Endodermal cell (in vitro differentiated cells): ENCODE data around the gene PLEKHA5. TPM values are rescaled to one million over a fixed set of nuclear protein-coding genes. Genes with fewer than 3 reads are reported as not detected.

Source experiments
- DNase-seq: peaks from one replicate; pipeline ENCODE4 v3.0.0-alpha.2; 2017
- H3K27ac ChIP-seq: 2 replicates; pipeline ENCODE4 v1.5.1; 2013; ENCODE audit warnings: mild to moderate bottlenecking, low read depth, low read length, moderate library complexity
- H3K27me3 ChIP-seq: 2 replicates; pipeline ENCODE4 v1.6.1; 2013; ENCODE audit warnings: mild to moderate bottlenecking, low read length, moderate library complexity; ENCODE audit not compliant: insufficient read depth, control insufficient read depth, poor library complexity, severe bottlenecking
- H3K36me3 ChIP-seq: 2 replicates; pipeline ENCODE4 v1.7.0; 2013; ENCODE audit warnings: mild to moderate bottlenecking, low read length, moderate library complexity; ENCODE audit not compliant: control insufficient read depth, insufficient read depth
- H3K4me1 ChIP-seq: one replicate; pipeline ENCODE4 v1.7.0; 2013; ENCODE audit warnings: low read length; ENCODE audit not compliant: control insufficient read depth, insufficient read depth
- H3K4me3 ChIP-seq: 2 replicates; pipeline ENCODE4 v1.5.1; 2013; ENCODE audit warnings: mild to moderate bottlenecking, low read length, moderate library complexity
- H3K9ac ChIP-seq: 2 replicates; pipeline ENCODE4 v1.6.1; 2013; ENCODE audit warnings: mild to moderate bottlenecking, low read length, moderate library complexity; ENCODE audit not compliant: poor library complexity, severe bottlenecking; ENCODE audit errors: extremely low read depth
- H3K9me3 ChIP-seq: 2 replicates; pipeline ENCODE4 v1.6.1; 2013; ENCODE audit warnings: mild to moderate bottlenecking, low read length, moderate library complexity; ENCODE audit not compliant: control insufficient read depth
- H3K27ac Mint-ChIP-seq: 2 replicates; pipeline ENCODE4 v1.8.0; 2020; ENCODE audit warnings: mixed read lengths
- H3K27me3 Mint-ChIP-seq: 2 replicates; pipeline ENCODE4 v1.8.0; 2021; ENCODE audit warnings: mild to moderate bottlenecking, mixed read lengths; ENCODE audit not compliant: insufficient read depth
- H3K36me3 Mint-ChIP-seq: 2 replicates; pipeline ENCODE4 v1.8.0; 2020; ENCODE audit warnings: low read depth, mixed read lengths
- H3K4me1 Mint-ChIP-seq: 2 replicates; pipeline ENCODE4 v1.8.0; 2020; ENCODE audit warnings: mixed read lengths
- H3K4me3 Mint-ChIP-seq: 2 replicates; pipeline ENCODE4 v1.8.0; 2020; ENCODE audit warnings: mild to moderate bottlenecking, moderate library complexity, mixed read lengths
- H3K9me3 Mint-ChIP-seq: 2 replicates; pipeline ENCODE4 v1.8.0; 2020; ENCODE audit warnings: mild to moderate bottlenecking, mixed read lengths
- WGBS, 2 experiments: methylation state at CpG; one replicate each; pipeline versions ENCODE4 v1.1.5 to v1.1.7; 2013; ENCODE audit warnings: missing lambda C conversion rate in 2 of 2, mixed read lengths in 1 of 2; ENCODE audit not compliant: insufficient coverage in 1 of 2, insufficient read length in 1 of 2; 5-methylcytosine and 5-hydroxymethylcytosine counted together
- total RNA-seq, 2 donors: library from RNA; stranded (reverse); fragmentation: NEBNext Ultra II Directional in 1 of 2; extraction: Animal tissue kit (Norgen Biotek cat#: 25700) in 1 of 2; gene quantifications; 2 replicates in 1 of 2; 3 replicates in 1 of 2; pipeline ENCODE4 v1.2.1, GENCODE V29; 2021
- TF ChIP-seq, protein P1 (sequence below): fragments of 200-600 bp; sonication (generic); conservative IDR thresholded peaks from 2 replicates; pipeline ENCODE4 v1.5.0; 2021; ENCODE audit warnings: antibody characterized with exemption, mild to moderate bottlenecking

The PLEKHA5 gene
- total RNA-seq, 2 donors from 2014 or later = 48.5 to 139 TPM

GRCh38 chr12:19142499-19142898, 13.0 kb downstream of the PLEKHA5 start:
- no peaks in the 10 kb centered on the region for H3K27me3 Mint-ChIP-seq
- TF ChIP-seq, protein P1, sequence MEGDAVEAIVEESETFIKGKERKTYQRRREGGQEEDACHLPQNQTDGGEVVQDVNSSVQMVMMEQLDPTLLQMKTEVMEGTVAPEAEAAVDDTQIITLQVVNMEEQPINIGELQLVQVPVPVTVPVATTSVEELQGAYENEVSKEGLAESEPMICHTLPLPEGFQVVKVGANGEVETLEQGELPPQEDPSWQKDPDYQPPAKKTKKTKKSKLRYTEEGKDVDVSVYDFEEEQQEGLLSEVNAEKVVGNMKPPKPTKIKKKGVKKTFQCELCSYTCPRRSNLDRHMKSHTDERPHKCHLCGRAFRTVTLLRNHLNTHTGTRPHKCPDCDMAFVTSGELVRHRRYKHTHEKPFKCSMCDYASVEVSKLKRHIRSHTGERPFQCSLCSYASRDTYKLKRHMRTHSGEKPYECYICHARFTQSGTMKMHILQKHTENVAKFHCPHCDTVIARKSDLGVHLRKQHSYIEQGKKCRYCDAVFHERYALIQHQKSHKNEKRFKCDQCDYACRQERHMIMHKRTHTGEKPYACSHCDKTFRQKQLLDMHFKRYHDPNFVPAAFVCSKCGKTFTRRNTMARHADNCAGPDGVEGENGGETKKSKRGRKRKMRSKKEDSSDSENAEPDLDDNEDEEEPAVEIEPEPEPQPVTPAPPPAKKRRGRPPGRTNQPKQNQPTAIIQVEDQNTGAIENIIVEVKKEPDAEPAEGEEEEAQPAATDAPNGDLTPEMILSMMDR = no peak

DNA sequence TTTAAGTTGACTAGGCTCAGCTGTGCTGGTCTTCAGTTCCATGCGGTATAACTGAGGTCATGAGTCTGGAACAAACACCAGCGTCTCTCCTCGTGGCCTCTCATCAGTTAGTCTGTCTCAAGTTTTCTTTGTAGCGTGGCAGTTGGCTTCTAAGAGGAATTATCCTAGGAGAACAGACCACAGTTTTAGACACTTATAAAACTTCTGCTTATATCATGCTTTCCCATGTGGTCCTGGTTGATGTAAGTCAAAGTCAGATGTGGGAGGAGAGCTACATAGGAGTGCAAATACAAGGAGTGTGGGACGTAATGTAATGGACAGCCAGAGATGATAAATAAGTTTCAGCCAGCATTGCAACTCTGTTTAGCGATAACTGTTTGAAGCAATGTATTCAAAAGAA, 14.8 kb downstream of the PLEKHA5 start:
- peaks cover 10% of the 10 kb centered on the region for H3K9me3 ChIP-seq
- Mint-ChIP-seq H3K9me3 (peaks cover 6% of the 10 kb centered on the region), H3K27me3 (no peaks in the 10 kb centered on the region), H3K36me3 (peaks cover 66% of the 10 kb centered on the region), H3K4me3 (no peak overlapping the region), H3K4me1 (peaks cover 35% of the 10 kb centered on the region), H3K27ac (no peak overlapping the region)
- H3K36me3 ChIP-seq = peaks cover 62% of the 10 kb centered on the region
- 92 to 97% methylated on average over 5 to 6 of the region's 6 CpGs for WGBS, 2 experiments
- DNase-seq = no peak
- no peak overlapping the region for H3K9ac ChIP-seq
- no peak overlapping the region for H3K4me3 ChIP-seq
- H3K4me1 ChIP-seq = peaks cover 10% of the 10 kb centered on the region
- H3K27me3 ChIP-seq = no peaks in the 10 kb centered on the region
- TF ChIP-seq, protein P1 = no peak
- no peak overlapping the region for H3K27ac ChIP-seq

More at GRCh38 chr12:19142499-19142898, 13.0 kb downstream of the PLEKHA5 start:
- Mint-ChIP-seq H3K4me1 (peaks cover 46% of the 10 kb centered on the region), H3K9me3 (no peaks in the 10 kb centered on the region), H3K4me3 (no peak overlapping the region), H3K36me3 (peaks cover 59% of the 10 kb centered on the region), H3K27ac (no peak overlapping the region)
- no peak overlapping the region for H3K9ac ChIP-seq
- H3K9me3 ChIP-seq = no peaks in the 10 kb centered on the region
- peaks cover 16% of the 10 kb centered on the region for H3K4me1 ChIP-seq
- WGBS, 2 experiments = 100% methylated on average over 2 of the region's 2 CpGs; no CpG with 5 or more reads in 1 of the 2 experiments
- no peak overlapping the region for H3K4me3 ChIP-seq
- no peak for DNase-seq
- peaks cover 54% of the 10 kb centered on the region for H3K36me3 ChIP-seq
- no peak overlapping the region for H3K27ac ChIP-seq
- no peaks in the 10 kb centered on the region for H3K27me3 ChIP-seq

DNA sequence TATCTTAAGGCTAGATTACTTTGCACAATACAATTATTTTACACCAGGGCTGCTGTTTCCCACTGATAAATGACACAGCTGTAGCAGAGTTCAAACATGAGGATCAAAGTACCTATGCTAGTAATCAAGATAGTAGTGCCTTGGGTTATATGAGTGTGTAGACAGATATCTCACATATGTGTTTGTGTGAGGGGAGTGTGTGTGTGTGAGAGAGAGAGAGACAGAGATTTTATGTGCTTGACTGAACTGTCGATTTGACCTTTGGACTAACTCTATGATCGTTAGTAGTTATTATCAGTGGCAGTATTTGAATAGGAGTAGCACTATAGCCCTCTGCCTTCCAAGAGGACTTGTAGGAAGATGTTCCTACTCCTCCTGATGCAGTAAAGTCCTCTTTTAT, 15.5 kb downstream of the PLEKHA5 start:
- no peak overlapping the region for H3K4me3 Mint-ChIP-seq
- peaks cover 71% of the 10 kb centered on the region for H3K36me3 Mint-ChIP-seq
- no peak for DNase-seq
- TF ChIP-seq, protein P1 = no peak
- Histone ChIP-seq H3K27me3 (no peaks in the 10 kb centered on the region), H3K27ac (no peak overlapping the region), H3K9ac (no peak overlapping the region), H3K4me1 (peaks cover 8% of the 10 kb centered on the region), H3K36me3 (peaks cover 69% of the 10 kb centered on the region), H3K9me3 (peaks cover 16% of the 10 kb centered on the region), H3K4me3 (no peak overlapping the region)
- H3K9me3 Mint-ChIP-seq = peaks cover 10% of the 10 kb centered on the region
- H3K27me3 Mint-ChIP-seq = no peaks in the 10 kb centered on the region
- no peak overlapping the region for H3K27ac Mint-ChIP-seq
- 75 to 92% methylated on average over 2 of the region's 2 CpGs for WGBS, 2 experiments
- H3K4me1 Mint-ChIP-seq = peaks cover 29% of the 10 kb centered on the region
